Regular cardiac myocyte (primary cell): ENCODE measurements around the gene GLRX. TPM values are rescaled to one million over a fixed set of nuclear protein-coding genes. Genes with fewer than 3 reads are reported as not detected.

ENCODE experiments used
- total RNA-seq: library from RNA; depleted of rRNA; stranded (reverse); fragments of >200 nt; gene quantifications from 2 replicates; pipeline ENCODE4 v1.2.3, GENCODE V29; 2014

GLRX gene
- 58.6 and 87.0 TPM in 2 replicates for total RNA-seq

GRCh38 chr5:95822542-95823181 is at the start of gene GLRX:
Gene GLRX, minus strand, starts transcription at chr5:95822726. Its CDS starts 64 bp downstream, at chr5:95822662.

Other genes with a start within 250 kb of the GLRX start
- 0.96 and 2.5 TPM in 2 replicates for gene GPR150, start 202.6 kb downstream of the GLRX start, total RNA-seq
- gene RFESD, start 175.9 kb downstream of the GLRX start, total RNA-seq: 2.1 and 4.8 TPM in 2 replicates
- 0.38 and 0.85 TPM in 2 replicates for gene SPATA9, start 139.7 kb downstream of the GLRX start, total RNA-seq
- 284 and 356 TPM in 2 replicates for gene RHOBTB3, start 91.4 kb downstream of the GLRX start, total RNA-seq
- gene ELL2, start 139.1 kb upstream of the GLRX start, total RNA-seq: 54.3 and 61.7 TPM in 2 replicates